Stimulated activated CD4-positive, alpha-beta T cell treated with anti-CD3 and anti-CD28 coated beads, TNF-alpha, amount 100 ng/mL, for 48 hours (primary cell): ENCODE results near the gene TRIML1.

ENCODE experiments used
- DNase-seq, 3 donors: peaks; one replicate each; pipeline ENCODE4 v3.0.0-alpha.2; 2020; ENCODE audit warnings: low read depth in 3 of 3

The TRIML1 gene

GRCh38 chr4:188139141-188139540 lies at the start of gene TRIML1:
Gene TRIML1, plus strand, starts transcription at chr4:188139441. Its CDS starts 118 bp downstream, at chr4:188139559.
- DNase-seq, result no peak

- no peak for DNase-seq
Measured at GRCh38 chr4:188092824-188093223, 46.4 kb upstream of the TRIML1 start.

- no peak for DNase-seq
Measured at GRCh38 chr4:188106454-188106853, 32.8 kb upstream of the TRIML1 start.

GRCh38 chr4:188107931-188108843 lies 31.1 kb upstream of the TRIML1 start:
- DNase-seq, result no peak

GRCh38 chr4:188109157-188109755 lies 30.0 kb upstream of the TRIML1 start, which contains the start of gene TRIML2:
Gene TRIML2, minus strand, starts transcription at chr4:188109603. Its CDS starts 4,235 bp downstream, at chr4:188105368.
- no peak for DNase-seq

- DNase-seq, result no peak
Measured at GRCh38 chr4:188110036-188110435, 29.2 kb upstream of the TRIML1 start.

- no peak for DNase-seq
Measured at GRCh38 chr4:188110741-188111471, 28.3 kb upstream of the TRIML1 start.

- DNase-seq, result no peak
Measured at GRCh38 chr4:188111955-188112354, 27.3 kb upstream of the TRIML1 start.

- no peak for DNase-seq
Measured at GRCh38 chr4:188113156-188113555, 26.1 kb upstream of the TRIML1 start.

GRCh38 chr4:188117631-188118324 lies 21.5 kb upstream of the TRIML1 start:
- no peak for DNase-seq

- no peak for DNase-seq
Measured at GRCh38 chr4:188121530-188121929, 17.7 kb upstream of the TRIML1 start.

- DNase-seq, result no peak
Measured at GRCh38 chr4:188127214-188127874, 11.9 kb upstream of the TRIML1 start.

GRCh38 chr4:188130355-188130754 lies 8.9 kb upstream of the TRIML1 start:
- DNase-seq, result no peak

GRCh38 chr4:188132232-188132631 lies 7.0 kb upstream of the TRIML1 start:
- no peak for DNase-seq

- no peak for DNase-seq
Measured at GRCh38 chr4:188138227-188138626, 1.0 kb upstream of the TRIML1 start.

GRCh38 chr4:188139671-188140070 lies 430 bp downstream of the TRIML1 start:
- no peak for DNase-seq

GRCh38 chr4:188143731-188144130 lies 4.5 kb downstream of the TRIML1 start:
- no peak for DNase-seq

GRCh38 chr4:188145601-188146000 lies 6.4 kb downstream of the TRIML1 start:
- no peak for DNase-seq

- no peak for DNase-seq
Measured at GRCh38 chr4:188146618-188147017, 7.4 kb downstream of the TRIML1 start.

- no peak for DNase-seq
Measured at GRCh38 chr4:188147176-188147575, 7.9 kb downstream of the TRIML1 start.

- no peak for DNase-seq
Measured at GRCh38 chr4:188147776-188148175, 8.5 kb downstream of the TRIML1 start.
